Ascending aorta (tissue), 2 donors: ENCODE measurements around the gene CD48. TPM values are rescaled to one million over a fixed set of nuclear protein-coding genes. Genes with fewer than 3 reads are reported as not detected.

Experiments
- DNase-seq, 2 donors: peaks; one replicate each; pipeline ENCODE4 v3.0.0-alpha.2; 2019; ENCODE audit warnings: low spot score in 2 of 2
- H3K27ac ChIP-seq, 2 donors: fragments of 200-600 bp; sonication (generic); one replicate each; pipeline ENCODE4 v1.5.1; 2016 to 2017; ENCODE audit warnings: mild to moderate bottlenecking in 1 of 2
- H3K27me3 ChIP-seq: fragments of 200-600 bp; sonication (generic); one replicate; pipeline ENCODE4 v1.5.1; 2017
- H3K36me3 ChIP-seq, 2 donors: fragments of 200-600 bp; sonication (generic); one replicate each; pipeline ENCODE4 v1.5.1; 2016
- H3K4me1 ChIP-seq, 2 donors: fragments of 200-600 bp; sonication (generic); one replicate each; pipeline ENCODE4 v1.5.1; 2016 to 2017; ENCODE audit warnings: mild to moderate bottlenecking in 1 of 2
- H3K4me3 ChIP-seq, 2 donors: fragments of 200-600 bp; sonication (generic); one replicate each; pipeline ENCODE4 v1.5.1; 2016 to 2017; ENCODE audit warnings: mild to moderate bottlenecking in 1 of 2
- H3K9me3 ChIP-seq, 2 donors: fragments of 200-600 bp; sonication (generic); one replicate each; pipeline ENCODE4 v1.5.1; 2016
- CTCF ChIP-seq, 3 experiments: fragments of 200-600 bp in 2 of 3; fragments of 450-650 bp in 1 of 3; sonication (generic) in 2 of 3; IDR thresholded peaks; one replicate each; pipeline ENCODE4 v1.5.1; 2016 to 2019; ENCODE audit warnings: antibody characterized with exemption in 3 of 3, mild to moderate bottlenecking in 1 of 3, moderate library complexity in 1 of 3
- intact Hi-C: fragments of 100-400 bp; cut with DNase I; formaldehyde crosslinking; loops from one replicate; pipeline ENCODE4 v1.15.1; 2023
- total RNA-seq: library from RNA; depleted of rRNA; stranded (reverse); fragments of >200 nt; gene quantifications from one replicate; pipeline ENCODE4 v1.1.0, GENCODE V29; 2016

CD48 gene
- total RNA-seq, 1 donor from 2014 or later, result not detected

GRCh38 chr1:160631983-160632625 lies 79.5 kb downstream of the CD48 start:
- H3K27me3 ChIP-seq, result no peaks in the 10 kb centered on the region
- H3K4me3 ChIP-seq, result no peak overlapping the region
- H3K4me1 ChIP-seq, result no peaks in the 10 kb centered on the region
- intact Hi-C loops, result no loop called here
- no peaks in the 10 kb centered on the region for H3K9me3 ChIP-seq
- no peak for DNase-seq
- no peak for TF ChIP-seq CTCF (IDR thresholded peaks at IDR 0.05)
- H3K27ac ChIP-seq, result no peak overlapping the region
- no peaks in the 10 kb centered on the region for H3K36me3 ChIP-seq

GRCh38 chr1:160630523-160631451 lies 80.8 kb downstream of the CD48 start:
- DNase-seq, result no peak
- H3K4me1 ChIP-seq, result no peaks in the 10 kb centered on the region
- no peak for TF ChIP-seq CTCF (IDR thresholded peaks at IDR 0.05)

GRCh38 chr1:160629286-160630210 lies 82.1 kb downstream of the CD48 start:
- no peaks in the 10 kb centered on the region for H3K36me3 ChIP-seq
- H3K4me3 ChIP-seq, result no peak overlapping the region
- H3K4me1 ChIP-seq, result no peaks in the 10 kb centered on the region
- intact Hi-C loops, result no loop called here
- no peaks in the 10 kb centered on the region for H3K9me3 ChIP-seq
- H3K27ac ChIP-seq, result no peak overlapping the region
- DNase-seq, result no peak
- no peak for TF ChIP-seq CTCF (IDR thresholded peaks at IDR 0.05)
- no peaks in the 10 kb centered on the region for H3K27me3 ChIP-seq

More at GRCh38 chr1:160630523-160631451, 80.8 kb downstream of the CD48 start:
- Histone ChIP-seq H3K27ac (no peak overlapping the region), H3K36me3 (no peaks in the 10 kb centered on the region), H3K27me3 (no peaks in the 10 kb centered on the region), H3K9me3 (no peaks in the 10 kb centered on the region), H3K4me3 (no peak overlapping the region)
- intact Hi-C loops, result no loop called here

- TF ChIP-seq CTCF (IDR thresholded peaks at IDR 0.05), result no peak
- no peak overlapping the region for H3K27ac ChIP-seq
- H3K4me3 ChIP-seq, result no peak overlapping the region
- intact Hi-C loops, result no loop called here
- no peaks in the 10 kb centered on the region for H3K27me3 ChIP-seq
- no peaks in the 10 kb centered on the region for H3K4me1 ChIP-seq
- DNase-seq, result no peak
- H3K9me3 ChIP-seq, result no peaks in the 10 kb centered on the region
- no peaks in the 10 kb centered on the region for H3K36me3 ChIP-seq
These were observed 82.8 kb downstream of the CD48 start for GRCh38 chr1:160628799-160629263.

Other genes with a start within 250 kb of the CD48 start
- gene SLAMF6, start 188.6 kb downstream of the CD48 start, total RNA-seq, result not detected
- 1.1 TPM for gene CD84, start 132.3 kb downstream of the CD48 start, total RNA-seq
- not detected for gene SLAMF1, start 64.8 kb downstream of the CD48 start, total RNA-seq
- gene SLAMF7, start 27.4 kb upstream of the CD48 start, total RNA-seq, result not detected
- gene LY9, start 84.4 kb upstream of the CD48 start, total RNA-seq, result 0.11 TPM
- not detected for gene CD244, start 151.1 kb upstream of the CD48 start, total RNA-seq
- 2.2 TPM for gene ITLN1, start 173.4 kb upstream of the CD48 start, total RNA-seq
- gene ITLN2, start 243.0 kb upstream of the CD48 start, total RNA-seq, result not detected